Cardiac fibroblast (primary cell): ENCODE data around the gene TBC1D24.
"Not testable (repeated sequence)": the region's sequence is repeated elsewhere in the genome, so short reads cannot be mapped to it uniquely, and the experiment has no call there.

Experiments used
- DNase-seq, 2 donors: peaks; one replicate each; pipeline versions ENCODE4 v3.0.0 to v3.0.0-alpha.2; 2010; ENCODE audit warnings: low read depth in 2 of 2
- H3K4me3 ChIP-seq, 2 donors: replicated peaks in 1 of 2; 1 replicate in 1 of 2; 2 replicates in 1 of 2; pipeline ENCODE4 v1.5.1; 2011; ENCODE audit warnings: low read depth in 2 of 2, low read length in 2 of 2, mild to moderate bottlenecking in 2 of 2, moderate library complexity in 1 of 2
- TF ChIP-seq, protein P1 (sequence below): IDR thresholded peaks from one replicate; pipeline ENCODE4 v1.5.1; 2011; ENCODE audit warnings: low read depth, mild to moderate bottlenecking, low read length, inconsistent platforms

The TBC1D24 gene

GRCh38 chr16:2535625-2536013, 60.7 kb downstream of the TBC1D24 start:
- DNase-seq = peak; percentile 67 to 79
- TF ChIP-seq, protein P1, sequence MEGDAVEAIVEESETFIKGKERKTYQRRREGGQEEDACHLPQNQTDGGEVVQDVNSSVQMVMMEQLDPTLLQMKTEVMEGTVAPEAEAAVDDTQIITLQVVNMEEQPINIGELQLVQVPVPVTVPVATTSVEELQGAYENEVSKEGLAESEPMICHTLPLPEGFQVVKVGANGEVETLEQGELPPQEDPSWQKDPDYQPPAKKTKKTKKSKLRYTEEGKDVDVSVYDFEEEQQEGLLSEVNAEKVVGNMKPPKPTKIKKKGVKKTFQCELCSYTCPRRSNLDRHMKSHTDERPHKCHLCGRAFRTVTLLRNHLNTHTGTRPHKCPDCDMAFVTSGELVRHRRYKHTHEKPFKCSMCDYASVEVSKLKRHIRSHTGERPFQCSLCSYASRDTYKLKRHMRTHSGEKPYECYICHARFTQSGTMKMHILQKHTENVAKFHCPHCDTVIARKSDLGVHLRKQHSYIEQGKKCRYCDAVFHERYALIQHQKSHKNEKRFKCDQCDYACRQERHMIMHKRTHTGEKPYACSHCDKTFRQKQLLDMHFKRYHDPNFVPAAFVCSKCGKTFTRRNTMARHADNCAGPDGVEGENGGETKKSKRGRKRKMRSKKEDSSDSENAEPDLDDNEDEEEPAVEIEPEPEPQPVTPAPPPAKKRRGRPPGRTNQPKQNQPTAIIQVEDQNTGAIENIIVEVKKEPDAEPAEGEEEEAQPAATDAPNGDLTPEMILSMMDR = no peak
- H3K4me3 ChIP-seq = no peak overlapping the region

- H3K4me3 ChIP-seq = peak within 1 kb of the TSS; percentile 58 to 69
- DNase-seq = peak; percentile 93 to 97
- TF ChIP-seq, protein P1 = no peak
These were observed 62.8 kb downstream of the TBC1D24 start, which contains the start of gene PDPK1 for GRCh38 chr16:2537451-2538379. Gene PDPK1, plus strand, starts transcription at chr16:2538021. Its CDS starts 92 bp downstream, at chr16:2538113.

- not testable (repeated sequence) for H3K4me3 ChIP-seq, DNase-seq
These were observed 64.4 kb downstream of the TBC1D24 start for GRCh38 chr16:2539192-2539844.

DNA sequence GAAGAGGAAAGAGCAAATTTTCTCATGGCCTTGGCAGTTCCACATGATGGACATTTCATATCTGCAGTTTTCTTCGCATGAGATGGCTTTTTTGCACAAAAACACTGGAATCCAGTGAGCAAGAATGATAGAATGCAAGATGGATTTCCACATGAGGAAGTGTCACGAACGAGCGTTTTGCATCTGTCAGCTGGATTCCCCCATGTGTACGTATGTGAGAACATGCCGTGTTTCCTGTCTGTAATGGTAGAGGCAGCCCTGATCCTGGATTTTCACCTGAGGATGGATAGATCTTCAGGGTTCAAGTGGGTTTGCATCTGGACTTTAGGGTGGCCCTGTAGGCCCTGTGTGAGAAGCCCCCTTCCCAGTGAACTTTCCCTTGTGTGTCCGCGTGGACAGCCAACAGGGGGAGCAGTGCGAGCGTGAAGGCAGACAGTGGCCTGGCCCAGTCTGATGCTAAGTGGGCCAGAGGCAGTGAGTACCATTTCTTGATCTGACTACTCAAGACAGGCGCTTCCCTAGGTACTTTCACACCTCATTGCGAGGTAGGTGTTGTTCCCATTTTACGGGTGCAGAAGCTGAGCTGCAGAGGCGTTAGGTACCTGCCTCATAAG, 65.0 kb downstream of the TBC1D24 start:
- DNase-seq = peak; percentile 33 to 47
- TF ChIP-seq, protein P1 = peak; percentile 31
- H3K4me3 ChIP-seq = not testable (repeated sequence)

DNA sequence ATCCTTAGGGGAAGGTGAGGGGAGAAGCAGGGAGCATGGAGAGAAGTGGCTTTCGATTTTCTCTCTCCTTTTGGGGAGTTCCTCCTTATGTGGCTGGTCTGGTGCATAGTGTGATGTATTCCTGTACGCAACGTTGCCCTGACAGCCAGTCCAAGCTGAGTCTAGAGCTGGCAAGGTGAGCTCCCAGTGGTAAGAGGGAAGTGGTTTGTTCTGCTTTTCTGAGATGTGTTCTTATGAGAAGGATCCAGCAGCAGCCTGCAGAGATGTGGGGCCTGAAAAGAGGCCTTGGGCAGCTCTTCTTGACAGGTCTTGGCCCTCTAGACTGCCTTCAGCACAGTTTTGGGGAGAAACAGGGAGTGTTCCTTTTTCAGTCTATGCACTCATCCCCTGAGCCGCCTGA, 66.0 kb downstream of the TBC1D24 start:
- not testable (repeated sequence) for DNase-seq, H3K4me3 ChIP-seq

GRCh38 chr16:2541409-2541808, 66.5 kb downstream of the TBC1D24 start:
- DNase-seq, H3K4me3 ChIP-seq: not testable (repeated sequence)

- DNase-seq, H3K4me3 ChIP-seq: not testable (repeated sequence)
These were observed 68.8 kb downstream of the TBC1D24 start for GRCh38 chr16:2543771-2544170.

GRCh38 chr16:2550283-2550878, 75.5 kb downstream of the TBC1D24 start:
- not testable (repeated sequence) for DNase-seq, H3K4me3 ChIP-seq

GRCh38 chr16:2551420-2551889, 76.5 kb downstream of the TBC1D24 start:
- DNase-seq = peak; percentile 32 to 57
- TF ChIP-seq, protein P1 = peak; percentile 4

GRCh38 chr16:2554709-2555425, 79.9 kb downstream of the TBC1D24 start:
- DNase-seq, H3K4me3 ChIP-seq: not testable (repeated sequence)

More at GRCh38 chr16:2551420-2551889, 76.5 kb downstream of the TBC1D24 start:
- not testable (repeated sequence) for H3K4me3 ChIP-seq
